HepG2 (cell line): Measurements from ENCODE around the gene SMIM14. TPM values are rescaled to one million over a fixed set of nuclear protein-coding genes. Genes with fewer than 3 reads are reported as not detected.
A peak's percentile ranks its signal among the peaks of the same experiment; 100 is the strongest.

Source experiments
- ATF5 ChIP-seq: sonication (generic); formaldehyde crosslinking; IDR thresholded peaks from 2 replicates; pipeline ENCODE4 v1.4.0; 2020; ENCODE audit warnings: mild to moderate bottlenecking, low read depth, missing genetic modification reagents
- ATF6 ChIP-seq: sonication (generic); formaldehyde crosslinking; conservative IDR thresholded peaks from 2 replicates; pipeline ENCODE4 v1.4.0; 2020; ENCODE audit warnings: missing genetic modification reagents
- GPN1 ChIP-seq: sonication (generic); formaldehyde crosslinking; IDR thresholded peaks from 2 replicates; pipeline ENCODE4 v1.5.1; 2020; ENCODE audit warnings: missing genetic modification reagents, borderline replicate concordance
- HDAC6 ChIP-seq: fragments of 200-600 bp; sonication (generic); IDR thresholded peaks from 2 replicates; pipeline ENCODE4 v1.7.0; 2017; ENCODE audit warnings: mild to moderate bottlenecking, antibody characterized with exemption, low read length, low read depth
- HOXD1 ChIP-seq: sonication (generic); formaldehyde crosslinking; IDR thresholded peaks from 2 replicates; pipeline ENCODE4 v1.5.0; 2020; ENCODE audit warnings: missing genetic modification reagents
- KAT2B ChIP-seq: fragments of 150-350 bp; IDR thresholded peaks from 2 replicates; pipeline ENCODE4 v1.6.1; 2014; ENCODE audit warnings: low read depth, low read length, borderline replicate concordance
- KAT7 ChIP-seq: IDR thresholded peaks from 2 replicates; pipeline ENCODE4 v1.6.1; 2018; ENCODE audit warnings: borderline replicate concordance, missing compliant biosample characterization
- KDM3A ChIP-seq: IDR thresholded peaks from 2 replicates; pipeline ENCODE4 v1.6.1; 2018; ENCODE audit warnings: low read depth, missing compliant biosample characterization
- LBX2 ChIP-seq: sonication (generic); formaldehyde crosslinking; IDR thresholded peaks from 2 replicates; pipeline ENCODE4 v1.5.0; 2020; ENCODE audit warnings: missing genetic modification reagents, mild to moderate bottlenecking, borderline replicate concordance
- MED1 ChIP-seq: sonication (generic); formaldehyde crosslinking; IDR thresholded peaks from 2 replicates; pipeline ENCODE4 v1.4.0; 2020; ENCODE audit warnings: missing genetic modification reagents
- MEIS1 ChIP-seq: sonication (generic); formaldehyde crosslinking; IDR thresholded peaks from 2 replicates; pipeline ENCODE4 v1.9.0; 2021; ENCODE audit warnings: mild to moderate bottlenecking, missing genetic modification reagents, moderate library complexity, borderline replicate concordance
- NR2F6 ChIP-seq, 2 experiments: IDR thresholded peaks; 2 replicates each; pipeline ENCODE4 v1.6.1; 2016; ENCODE audit warnings: antibody characterized with exemption in 1 of 2, mild to moderate bottlenecking in 1 of 2
- PAF1 ChIP-seq: IDR thresholded peaks from 2 replicates; pipeline ENCODE4 v1.6.1; 2016; ENCODE audit warnings: missing genetic modification reagents, missing compliant biosample characterization
- RORA ChIP-seq: sonication (generic); formaldehyde crosslinking; IDR thresholded peaks from 2 replicates; pipeline ENCODE4 v1.5.0; 2020; ENCODE audit warnings: mild to moderate bottlenecking, missing genetic modification reagents, moderate library complexity
- SATB2 ChIP-seq: sonication (generic); formaldehyde crosslinking; IDR thresholded peaks from 2 replicates; pipeline ENCODE4 v1.5.0; 2020; ENCODE audit warnings: missing genetic modification reagents
- SKIL ChIP-seq: sonication (generic); formaldehyde crosslinking; IDR thresholded peaks from 2 replicates; pipeline ENCODE4 v1.8.0; 2022; ENCODE audit warnings: missing genetic modification reagents, mild to moderate bottlenecking, moderate library complexity, borderline replicate concordance
- TCF7 ChIP-seq: sonication (generic); IDR thresholded peaks from 2 replicates; pipeline ENCODE4 v1.6.1; 2016; ENCODE audit warnings: antibody characterized with exemption, low read depth
- TFDP1 ChIP-seq: IDR thresholded peaks from 2 replicates; pipeline ENCODE4 v1.6.1; 2016; ENCODE audit warnings: missing compliant biosample characterization, missing genetic modification reagents, borderline replicate concordance
- THAP11 ChIP-seq: IDR thresholded peaks from 2 replicates; pipeline ENCODE4 v1.6.1; 2016; ENCODE audit warnings: missing biosample characterization, missing genetic modification reagents
- ZBTB3 ChIP-seq: sonication (generic); formaldehyde crosslinking; IDR thresholded peaks from 2 replicates; pipeline ENCODE4 v1.4.0; 2020; ENCODE audit warnings: low read depth, mild to moderate bottlenecking, moderate library complexity, missing genetic modification reagents, borderline replicate concordance
- ZFYVE20 ChIP-seq: sonication (generic); formaldehyde crosslinking; IDR thresholded peaks from 2 replicates; pipeline ENCODE4 v1.8.0; 2023; ENCODE audit warnings: low read depth, mild to moderate bottlenecking, moderate library complexity, missing genetic modification reagents, borderline replicate concordance
- ZMYM3 ChIP-seq: sonication (generic); formaldehyde crosslinking; IDR thresholded peaks from 2 replicates; pipeline ENCODE4 v1.5.1; 2020; ENCODE audit warnings: mild to moderate bottlenecking, missing genetic modification reagents
- ZNF224 ChIP-seq: sonication (generic); formaldehyde crosslinking; IDR thresholded peaks from 2 replicates; pipeline ENCODE4 v1.5.0; 2020; ENCODE audit warnings: mild to moderate bottlenecking, missing genetic modification reagents
- ZNF234 ChIP-seq: sonication (generic); formaldehyde crosslinking; conservative IDR thresholded peaks from 2 replicates; pipeline ENCODE4 v1.5.1; 2020; ENCODE audit warnings: mild to moderate bottlenecking, missing genetic modification reagents
- ZNF343 ChIP-seq: sonication (generic); formaldehyde crosslinking; IDR thresholded peaks from 2 replicates; pipeline ENCODE4 v1.4.0; 2020; ENCODE audit warnings: mild to moderate bottlenecking, missing genetic modification reagents
- ZNF558 ChIP-seq: sonication (generic); formaldehyde crosslinking; IDR thresholded peaks from 2 replicates; pipeline ENCODE4 v1.9.0; 2022; ENCODE audit warnings: mild to moderate bottlenecking, missing genetic modification reagents, borderline replicate concordance
- polyA plus RNA-seq, 8 experiments: library from polyadenylated mRNA; depleted of rRNA in 3 of 8; stranded (reverse) in 7 of 8; unstranded in 1 of 8; fragments of >200 nt; fragmentation: Illumina TruSeq in 4 of 8; extraction: Trizol in 4 of 8; gene quantifications; 2 replicates each; pipeline versions ENCODE4 v1.2.1 to v1.2.3, GENCODE V29; 2011 to 2016; ENCODE audit warnings: low read depth in 4 of 8, missing spikeins in 1 of 8, mixed read lengths in 1 of 8; ENCODE audit not compliant: insufficient read depth in 1 of 8
- total RNA-seq, 5 experiments: library from RNA; depleted of rRNA; stranded (reverse); fragments of >200 nt; fragmentation: Illumina TruSeq; extraction: Trizol; gene quantifications; 2 replicates each; pipeline ENCODE4 v1.2.3, GENCODE V29; 2016; ENCODE audit warnings: low read depth in 1 of 5

The SMIM14 gene
- total and polyA plus RNA-seq, 2 of the 13 experiments (the other 11 are each of a cell fraction or from before 2014, with no cell fraction given) = 16.3 to 28.1 TPM

- TF ChIP-seq SKIL (CRISPR knock-in tag) (no peak), LBX2 (no peak; the same call in 1 of the 2 replicates), SATB2 (CRISPR knock-in tag) (0 out of 2 replicates have a peak, but pooled peaks have one; percentile 56), HDAC6 (no peak), KDM3A (CRISPR knock-in tag) (no peak), MEIS1 (no peak), THAP11 (CRISPR knock-in tag) (no peak), KAT2B (no peak), MED1 (no peak), HOXD1 (CRISPR knock-in tag) (no peak), ZNF343 (CRISPR knock-in tag) (no peak), NR2F6 (IDR thresholded peaks at IDR 0.05) (0 out of 2 replicates have a peak, but pooled peaks have one; percentile 3), NR2F6 (CRISPR knock-in tag; IDR thresholded peaks at IDR 0.05) (no peak), ZMYM3 (no peak), ZNF558 (CRISPR knock-in tag) (peak; percentile 69; the same call in 1 of the 2 replicates), TFDP1 (CRISPR knock-in tag) (no peak), ATF5 (0 out of 2 replicates have a peak, but pooled peaks have one; percentile 15), PAF1 (CRISPR knock-in tag) (no peak), ZBTB3 (CRISPR knock-in tag) (0 out of 2 replicates have a peak, but pooled peaks have one; percentile 9), ATF6 (CRISPR knock-in tag) (no peak), TCF7 (no peak), ZNF234 (CRISPR knock-in tag) (no peak), GPN1 (CRISPR knock-in tag) (no peak), RORA (CRISPR knock-in tag) (no peak), ZFYVE20 (no peak), ZNF224 (CRISPR knock-in tag) (no peak), KAT7 (CRISPR knock-in tag) (no peak)
These were observed 110.6 kb downstream of the SMIM14 start (continued) for GRCh38 chr4:39528061-39528465.
